ENCODE data around the gene RBPJ. TPM values are rescaled to one million over a fixed set of nuclear protein-coding genes. Genes with fewer than 3 reads are reported as not detected.

The RBPJ gene
- total RNA-seq, 1 donor from 2014 or later: 73.3 TPM

- no peak for DNase-seq (ENCODE audit: low spot score)
Measured at GRCh38 chr4:26420438-26420837, 99.6 kb downstream of the RBPJ start.

- DNase-seq (ENCODE audit: low spot score): no peak
Measured at GRCh38 chr4:26420913-26421312, 100.1 kb downstream of the RBPJ start.

GRCh38 chr4:26424153-26424552 lies 103.3 kb downstream of the RBPJ start:
- no peak for DNase-seq (ENCODE audit: low spot score)

- DNase-seq (ENCODE audit: low spot score): no peak
Measured at GRCh38 chr4:26424838-26425237, 104.0 kb downstream of the RBPJ start.

GRCh38 chr4:26425953-26426352 lies 105.1 kb downstream of the RBPJ start:
- DNase-seq (ENCODE audit: low spot score): no peak

- no peak for DNase-seq (ENCODE audit: low spot score)
Measured at GRCh38 chr4:26426892-26427291, 106.1 kb downstream of the RBPJ start.

GRCh38 chr4:26429910-26430309 lies 109.1 kb downstream of the RBPJ start:
- DNase-seq (ENCODE audit: low spot score): no peak

GRCh38 chr4:26431461-26432180 lies 110.8 kb downstream of the RBPJ start:
- DNase-seq (ENCODE audit: low spot score): no peak

GRCh38 chr4:26432419-26432818 lies 111.6 kb downstream of the RBPJ start:
- no peak for DNase-seq (ENCODE audit: low spot score)

GRCh38 chr4:26433556-26433955 lies 112.7 kb downstream of the RBPJ start:
- no peak for DNase-seq (ENCODE audit: low spot score)

GRCh38 chr4:26434030-26434639 lies 113.3 kb downstream of the RBPJ start:
- DNase-seq (ENCODE audit: low spot score): no peak

- no peak for DNase-seq (ENCODE audit: low spot score)
Measured at GRCh38 chr4:26441102-26441501, 120.3 kb downstream of the RBPJ start.

- DNase-seq (ENCODE audit: low spot score): no peak
Measured at GRCh38 chr4:26441771-26442170, 121.0 kb downstream of the RBPJ start.

- DNase-seq (ENCODE audit: low spot score): no peak
Measured at GRCh38 chr4:26447378-26447777, 126.6 kb downstream of the RBPJ start.

GRCh38 chr4:26450418-26450817 lies 129.6 kb downstream of the RBPJ start:
- DNase-seq (ENCODE audit: low spot score): no peak

GRCh38 chr4:26451597-26451996 lies 130.8 kb downstream of the RBPJ start:
- DNase-seq (ENCODE audit: low spot score): no peak

- no peak for DNase-seq (ENCODE audit: low spot score)
Measured at GRCh38 chr4:26452565-26453531, 132.0 kb downstream of the RBPJ start.

GRCh38 chr4:26454961-26455360 lies 134.1 kb downstream of the RBPJ start:
- no peak for DNase-seq (ENCODE audit: low spot score)

- no peak for DNase-seq (ENCODE audit: low spot score)
Measured at GRCh38 chr4:26455571-26455970, 134.8 kb downstream of the RBPJ start.

GRCh38 chr4:26457412-26457811 lies 136.6 kb downstream of the RBPJ start:
- no peak for DNase-seq (ENCODE audit: low spot score)

GRCh38 chr4:26458157-26458561 lies 137.3 kb downstream of the RBPJ start:
- DNase-seq (ENCODE audit: low spot score): no peak

- DNase-seq (ENCODE audit: low spot score): no peak
Measured at GRCh38 chr4:26459054-26459755, 138.4 kb downstream of the RBPJ start.

All from ureter (tissue), 1 donor.